PC-3 (cell line): ENCODE results near the gene ITSN1. TPM values are rescaled to one million over a fixed set of nuclear protein-coding genes. Genes with fewer than 3 reads are reported as not detected.
A peak's percentile ranks its signal among the peaks of the same experiment; 100 is the strongest.

Experiments used
- ATAC-seq: fragments of 200-7000 bp; cut with Tn5 transposase; 2 replicates; pipeline ENCODE4 v1.9.1; 2020; ENCODE audit warnings: mild to moderate bottlenecking, moderate library complexity
- Bru-seq: library from RNA; stranded (reverse); fragments of 400-500 nt; gene quantifications from one replicate; lab custom pipeline; 2021; lab: Mats Ljungman, UMichigan
- BruChase-seq, 2 experiments: library from RNA; stranded (reverse); fragments of 400-500 nt; gene quantifications; one replicate each; lab custom pipeline; 2021; lab: Mats Ljungman, UMichigan
- BruUV-seq: library from RNA; stranded (reverse); fragments of 400-500 nt; replicated peaks from 2 replicates; lab custom pipeline; 2021; lab: Mats Ljungman, UMichigan
- CTCF ChIA-PET: fragments of 300-600 bp; sonication (Branson Sonifier 250); formaldehyde crosslinking; loops from one replicate; lab custom pipeline; 2022; ENCODE audit warnings: antibody characterized with exemption; lab: Charles Lee
- POLR2A ChIA-PET: fragments of 300-600 bp; sonication (Branson Sonifier 250); formaldehyde crosslinking; loops from one replicate; lab custom pipeline; 2022; ENCODE audit warnings: antibody characterized with exemption; ENCODE audit not compliant: unreplicated experiment; lab: Charles Lee
- DNase-seq: peaks from one replicate; pipeline ENCODE4 v3.0.0-alpha.2; 2015
- H2AFZ ChIP-seq: fragments of 300-600 bp; sonication (generic); 2 replicates; pipeline ENCODE4 v1.6.0; 2016; ENCODE audit warnings: antibody characterized with exemption, low read length
- H3F3A ChIP-seq: fragments of 300-600 bp; sonication (generic); one replicate; pipeline ENCODE4 v1.6.0; 2017; ENCODE audit warnings: antibody characterized with exemption, low read length, control low read depth, mild to moderate bottlenecking; ENCODE audit not compliant: unreplicated experiment
- H3K27ac ChIP-seq: fragments of 300-600 bp; sonication (generic); 2 replicates; pipeline ENCODE4 v1.5.1; 2016; ENCODE audit warnings: mild to moderate bottlenecking, low read length
- H3K27me3 ChIP-seq: fragments of 300-600 bp; sonication (generic); 2 replicates; pipeline ENCODE4 v1.6.1; 2016; ENCODE audit warnings: low read length, mixed read lengths
- H3K36me3 ChIP-seq: fragments of 300-600 bp; sonication (generic); 2 replicates; pipeline ENCODE4 v1.6.1; 2016; ENCODE audit warnings: low read depth, mixed run types, low read length, mixed read lengths
- H3K4me1 ChIP-seq: fragments of 300-600 bp; sonication (generic); 2 replicates; pipeline ENCODE4 v1.5.1; 2016; ENCODE audit warnings: low read length; ENCODE audit not compliant: insufficient read depth
- H3K4me2 ChIP-seq: fragments of 300-600 bp; sonication (generic); 2 replicates; pipeline ENCODE4 v1.6.0; 2016; ENCODE audit warnings: low read length
- H3K4me3 ChIP-seq: fragments of 300-600 bp; sonication (generic); 2 replicates; pipeline ENCODE4 v1.5.1; 2016; ENCODE audit warnings: mild to moderate bottlenecking, low read length, mixed read lengths
- H3K79me2 ChIP-seq: fragments of 300-600 bp; sonication (generic); 2 replicates; pipeline ENCODE4 v1.6.1; 2017; ENCODE audit warnings: low read length, mixed read lengths
- H3K9ac ChIP-seq: fragments of 300-600 bp; sonication (generic); 2 replicates; pipeline ENCODE4 v1.6.0; 2016; ENCODE audit warnings: mild to moderate bottlenecking, low read length
- H3K9me2 ChIP-seq: fragments of 300-600 bp; sonication (generic); replicated peaks from 2 replicates; pipeline ENCODE4 v1.6.1; 2016; ENCODE audit warnings: mixed run types, low read length, mixed read lengths
- H3K9me3 ChIP-seq: fragments of 300-600 bp; sonication (generic); 2 replicates; pipeline ENCODE4 v1.6.1; 2016; ENCODE audit warnings: low read length, mixed read lengths
- H4K20me1 ChIP-seq: fragments of 300-600 bp; sonication (generic); 2 replicates; pipeline ENCODE4 v1.6.1; 2016; ENCODE audit warnings: low read length, mixed read lengths
- EZH2 ChIP-seq: fragments of 300-600 bp; sonication (generic); IDR thresholded peaks from one replicate; pipeline ENCODE4 v1.6.1; 2017; ENCODE audit warnings: antibody characterized with exemption, mild to moderate bottlenecking, low read length; ENCODE audit not compliant: unreplicated experiment
- EZH2phosphoT487 ChIP-seq: fragments of 300-600 bp; sonication (generic); IDR thresholded peaks from 2 replicates; pipeline ENCODE4 v1.6.1; 2018; ENCODE audit warnings: mild to moderate bottlenecking, antibody characterized with exemption, low read length, borderline replicate concordance
- intact Hi-C: fragments of 100-400 bp; cut with micrococcal nuclease; formaldehyde crosslinking; loops from 2 replicates; pipeline ENCODE4 v1.9.0; 2023
- long read RNA-seq: library from polyadenylated mRNA; unstranded; transcript quantifications from one replicate; pipeline ENCODE4 v2.0.0, GENCODE V29; 2021; ENCODE audit not compliant: unreplicated experiment
- total RNA-seq: library from RNA; depleted of rRNA; stranded (reverse); fragments of >200 nt; gene quantifications from 2 replicates; pipeline ENCODE4 v1.2.3, GENCODE V29; 2014; rRNA removed
- TF ChIP-seq, protein P1 (sequence below): fragments of 300-600 bp; sonication (generic); conservative IDR thresholded peaks from 2 replicates; pipeline ENCODE4 v1.5.1; 2017; ENCODE audit warnings: antibody characterized with exemption, low read depth, mild to moderate bottlenecking, low read length

Gene ITSN1
- 19.9 and 45.6 TPM in 2 replicates for total RNA-seq
- percentile 78 among the genes with signal in this experiment for Bru-seq, nascent RNA
- BruChase-seq, experiment 1, labeled RNA remaining after a 6-hour chase, result percentile 76 among the genes with signal in this experiment
- percentile 76 among the genes with signal in this experiment for BruChase-seq, experiment 2, labeled RNA remaining after a 2-hour chase
- long read RNA-seq, full-length matches to known transcripts, result 3 of 89 reads
- long read RNA-seq, partial matches to known transcripts, result 59 of 89 reads
- long read RNA-seq, other reads (novel, unspliced or antisense), result 27 of 89 reads

DNA sequence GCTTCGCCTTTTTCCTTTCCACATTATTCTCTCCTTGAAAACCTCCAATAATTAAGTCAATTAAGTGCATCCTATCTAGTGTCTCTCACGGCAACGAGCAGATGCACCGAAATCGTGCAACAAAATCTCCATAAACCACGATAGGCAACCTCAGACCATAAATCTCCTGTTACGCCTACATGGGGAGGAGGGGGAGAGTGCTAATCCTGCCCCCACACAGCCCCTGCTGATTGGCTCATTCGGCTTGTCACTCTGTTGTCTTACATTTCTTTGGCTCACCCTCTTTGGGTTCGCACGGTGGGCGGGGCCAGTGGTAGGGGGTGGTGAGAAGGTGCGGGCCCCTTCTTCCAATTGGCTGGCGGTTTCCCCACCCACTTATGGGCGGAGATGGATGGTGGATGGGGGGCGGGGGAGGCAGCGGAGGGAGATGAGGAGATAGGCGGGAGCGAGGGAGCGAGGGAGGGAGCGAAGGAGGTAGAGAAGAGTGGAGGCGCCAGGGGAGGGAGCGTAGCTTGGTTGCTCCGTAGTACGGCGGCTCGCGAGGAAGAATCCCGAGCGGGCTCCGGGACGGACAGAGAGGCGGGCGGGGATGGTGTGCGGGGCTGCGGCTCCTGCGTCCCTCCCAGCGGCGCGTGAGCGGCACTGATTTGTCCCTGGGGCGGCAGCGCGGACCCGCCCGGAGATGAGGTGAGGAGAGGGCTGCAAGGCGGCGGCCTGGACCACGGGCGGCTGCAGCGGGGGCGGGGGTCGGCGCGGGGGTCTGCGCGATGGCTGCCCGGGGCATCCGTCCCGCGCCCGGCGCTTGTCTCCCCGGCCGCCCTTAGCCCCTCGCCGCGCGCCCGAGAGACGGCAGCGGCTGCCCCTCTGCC lies at the start of gene ITSN1:
ITSN1 (plus strand) TSS at position 475 of the 869 bp plus-strand sequence. CDS start 76,328 bp downstream, outside the sequence.
- Histone ChIP-seq H3F3A (no peaks in the 10 kb centered on the region), H3K36me3 (no peaks in the 10 kb centered on the region), H3K79me2 (peaks cover 75% of the 10 kb centered on the region), H4K20me1 (no peaks in the 10 kb centered on the region), H3K9ac (peak within 1 kb of the TSS; percentile 78), H3K9me2 (no peaks in the 10 kb centered on the region), H3K4me1 (peaks cover 26% of the 10 kb centered on the region), H3K9me3 (no peaks in the 10 kb centered on the region), H2AFZ (peak within 1 kb of the TSS; percentile 93), H3K4me3 (peak within 1 kb of the TSS; percentile 91), H3K27ac (peak within 1 kb of the TSS; percentile 61), H3K4me2 (peak within 1 kb of the TSS; percentile 97), H3K27me3 (no peaks in the 10 kb centered on the region)
- DNase-seq (peak; percentile 99), ATAC-seq (peak; percentile 80)
- CTCF ChIA-PET, result interaction anchor here (0.5 to 0.7 kb wide), 2 partner anchors 37 to 257 kb away, joined by 4 to 7 read pairs; no protein-coding TSS in a partner anchor
- BruUV-seq, result no TSS peak
- TF ChIP-seq, protein P1, sequence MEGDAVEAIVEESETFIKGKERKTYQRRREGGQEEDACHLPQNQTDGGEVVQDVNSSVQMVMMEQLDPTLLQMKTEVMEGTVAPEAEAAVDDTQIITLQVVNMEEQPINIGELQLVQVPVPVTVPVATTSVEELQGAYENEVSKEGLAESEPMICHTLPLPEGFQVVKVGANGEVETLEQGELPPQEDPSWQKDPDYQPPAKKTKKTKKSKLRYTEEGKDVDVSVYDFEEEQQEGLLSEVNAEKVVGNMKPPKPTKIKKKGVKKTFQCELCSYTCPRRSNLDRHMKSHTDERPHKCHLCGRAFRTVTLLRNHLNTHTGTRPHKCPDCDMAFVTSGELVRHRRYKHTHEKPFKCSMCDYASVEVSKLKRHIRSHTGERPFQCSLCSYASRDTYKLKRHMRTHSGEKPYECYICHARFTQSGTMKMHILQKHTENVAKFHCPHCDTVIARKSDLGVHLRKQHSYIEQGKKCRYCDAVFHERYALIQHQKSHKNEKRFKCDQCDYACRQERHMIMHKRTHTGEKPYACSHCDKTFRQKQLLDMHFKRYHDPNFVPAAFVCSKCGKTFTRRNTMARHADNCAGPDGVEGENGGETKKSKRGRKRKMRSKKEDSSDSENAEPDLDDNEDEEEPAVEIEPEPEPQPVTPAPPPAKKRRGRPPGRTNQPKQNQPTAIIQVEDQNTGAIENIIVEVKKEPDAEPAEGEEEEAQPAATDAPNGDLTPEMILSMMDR, result no peak
- TF ChIP-seq EZH2phosphoT487, result no peak
- TF ChIP-seq EZH2, result no peak
- POLR2A ChIA-PET, result interaction anchor here (0.6 to 0.7 kb wide), 2 partner anchors 14 to 100 kb away, joined by 3 to 6 read pairs; partner anchors contain the start of gene GART
- intact Hi-C loops, result loop anchor here (1.0 to 2.0 kb wide), 3 partner anchors 119 to 273 kb away; partner anchors contain the start of gene ATP5PO

DNA sequence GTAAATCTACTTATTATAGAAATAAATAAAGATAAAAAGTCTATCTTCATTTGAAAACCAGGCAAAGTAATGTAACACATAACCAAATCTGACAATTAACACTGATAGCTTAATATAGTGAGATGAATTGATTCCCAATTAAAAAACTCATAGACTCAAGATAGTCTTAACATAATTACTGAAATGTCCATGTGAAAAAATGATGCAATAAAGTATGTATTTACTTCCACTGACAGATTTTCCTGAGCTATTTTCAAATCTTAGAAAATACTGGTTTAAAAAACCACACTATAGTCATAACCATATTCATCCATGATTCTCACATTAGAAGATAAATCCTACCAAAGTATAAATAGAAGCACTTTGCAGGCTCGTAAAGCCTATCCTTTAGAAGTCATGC lies 44.2 kb upstream of the ITSN1 start:
- no peak overlapping the region for H3K4me2 ChIP-seq
- no peaks in the 10 kb centered on the region for H4K20me1 ChIP-seq
- ATAC-seq (no peak), DNase-seq (no peak)
- ChIA-PET POLR2A (no interaction called here), CTCF (no interaction called here)
- no peaks in the 10 kb centered on the region for H3K27me3 ChIP-seq
- H3K27ac ChIP-seq, result no peak overlapping the region
- no peak overlapping the region for H2AFZ ChIP-seq
- no peaks in the 10 kb centered on the region for H3K79me2 ChIP-seq
- H3K36me3 ChIP-seq, result peaks cover 32% of the 10 kb centered on the region
- no peaks in the 10 kb centered on the region for H3K4me1 ChIP-seq
- H3K9me3 ChIP-seq, result no peaks in the 10 kb centered on the region
- intact Hi-C loops, result no loop called here
- TF ChIP-seq, protein P1, result no peak
- no peak for TF ChIP-seq EZH2phosphoT487
- TF ChIP-seq EZH2, result no peak
- H3K9me2 ChIP-seq, result no peaks in the 10 kb centered on the region
- no peak overlapping the region for H3K4me3 ChIP-seq
- H3K9ac ChIP-seq, result no peak overlapping the region
- BruUV-seq, result no TSS peak
- H3F3A ChIP-seq, result no peaks in the 10 kb centered on the region
